ENCODE measurements around the gene MTMR2. TPM values are rescaled to one million over a fixed set of nuclear protein-coding genes. Genes with fewer than 3 reads are reported as not detected.

MTMR2 gene
- total and polyA plus RNA-seq, 9 of the 15 experiments (the other 6 are each of a cell fraction or from before 2014, with no cell fraction given): 12.6 to 35.8 (median 25.2) TPM

GRCh38 chr11:95926726-95927125 lies 2.8 kb upstream of the MTMR2 start:
- in situ Hi-C loops (cut with MboI): no loop called here
- Histone ChIP-seq H4K20me1 (replicated peaks; ENCODE audit: control insufficient read depth, insufficient read depth, low read length) (no peaks in the 10 kb centered on the region), H3K4me1 (replicated peaks in 1 of 2; ENCODE audit: control insufficient read depth in 2 of 2, insufficient read depth in 2 of 2, low read length in 2 of 2) (peaks cover 6 to 10% of the 10 kb centered on the region in 2 experiments; a peak in 4 of 5 replicates), H2AFZ (ENCODE audit: low read depth, low read length) (no peak overlapping the region), H3K27ac (ENCODE audit: extremely low read depth, low read depth, low read length) (no peak overlapping the region), H3K4me3 (no peak overlapping the region), H3K9ac (ENCODE audit: insufficient read depth in 1 of 2, low read depth in 2 of 2, low read length in 2 of 2) (no peak overlapping the region), H3K36me3 (ENCODE audit: control insufficient read depth, insufficient read depth, low read length) (no peaks in the 10 kb centered on the region), H3K79me2 (ENCODE audit: control insufficient read depth, insufficient read depth, low read length) (peaks cover 30% of the 10 kb centered on the region), H3K9me1 (ENCODE audit: control insufficient read depth, insufficient read depth, low read length) (no peaks in the 10 kb centered on the region), H3K9me3 (replicated peaks; ENCODE audit: control insufficient read depth, insufficient read depth, low read depth, low read length) (no peaks in the 10 kb centered on the region), H3K27me3 (ENCODE audit: control insufficient read depth in 2 of 2, insufficient read depth in 2 of 2, low read length in 2 of 2) (no peaks in the 10 kb centered on the region), H3K4me2 (ENCODE audit: insufficient read depth, low read length) (no peak overlapping the region)
- WGBS (ENCODE audit: insufficient coverage, low coverage, missing lambda C conversion rate): 93% methylated on average over 1 of the region's 1 CpG
- ChIA-PET POLR2A (interaction anchor here (1.2 kb wide), 1 partner anchor 11 kb away, joined by 3 read pairs; no protein-coding TSS in a partner anchor), CTCF (ENCODE audit: low intra/inter-chr PET ratio) (no interaction called here)
- no peak for FAIRE-seq
- DNase-seq (ENCODE audit: extremely low read depth in 1 of 4, low spot score in 3 of 4): no peak
- intact Hi-C loops (cut with micrococcal nuclease): loop anchor here (10.0 kb wide), 1 partner anchor 418 kb away; the partner anchor contains the start of gene MAML2
- no peak for ATAC-seq
- no TSS peak for BruUV-seq (replicated peaks)
- TF ChIP-seq BRCA1 (IDR thresholded peaks at IDR 0.05) (no peak), BRCA1 (CRISPR knock-in tag; IDR thresholded peaks at IDR 0.05) (no peak), ZBTB26 (CRISPR knock-in tag; IDR thresholded peaks at IDR 0.05) (no peak), CREM (IDR thresholded peaks at IDR 0.05; ENCODE audit: low read depth) (no peak), MAFK (IDR thresholded peaks at IDR 0.05; ENCODE audit: low read length) (no peak), ELF4 (CRISPR knock-in tag; IDR thresholded peaks at IDR 0.05) (no peak), ZBTB40 (IDR thresholded peaks at IDR 0.05) (no peak), ZBTB40 (CRISPR knock-in tag; IDR thresholded peaks at IDR 0.05) (no peak), THAP7 (CRISPR knock-in tag; IDR thresholded peaks at IDR 0.05) (no peak), PTTG1 (tag; IDR thresholded peaks at IDR 0.05; ENCODE audit: low read depth) (no peak), KLF16 (IDR thresholded peaks at IDR 0.05) (no peak), RFX5 (IDR thresholded peaks at IDR 0.05; ENCODE audit: low read depth, low read length) (no peak), ZNF668 (CRISPR knock-in tag; IDR thresholded peaks at IDR 0.05) (no peak), HDAC3 (IDR thresholded peaks at IDR 0.05; ENCODE audit: borderline replicate concordance, partially characterized antibody) (no peak)
